Endothelial cell of umbilical vein (primary cell): ENCODE measurements around the gene SLC25A5. TPM values are rescaled to one million over a fixed set of nuclear protein-coding genes. Genes with fewer than 3 reads are reported as not detected.

Source experiments
- BruUV-seq: library from RNA; stranded (reverse); fragments of 400-500 nt; replicated peaks from 2 replicates; lab custom pipeline; 2021; lab: Mats Ljungman, UMichigan
- CTCF ChIA-PET: fragments of 300-600, 350-600 bp; sonication (Branson Sonifier 250); formaldehyde crosslinking; loops from one replicate; lab custom pipeline; 2021; ENCODE audit warnings: antibody characterized with exemption, inconsistent platforms; lab: Charles Lee
- POLR2A ChIA-PET: fragments of 300-600, 350-600 bp; sonication (Branson Sonifier 250); formaldehyde crosslinking; loops from one replicate; lab custom pipeline; 2021; ENCODE audit warnings: antibody characterized with exemption, inconsistent platforms; lab: Charles Lee
- DNase-seq: peaks from one replicate; pipeline ENCODE4 v3.0.0-alpha.2; 2011; ENCODE audit warnings: low read depth, low spot score
- FAIRE-seq: peaks from 2 replicates; lab custom pipeline; 2011; peaks lifted over from hg19 to GRCh38; lab: Jason Lieb, UNC
- H2AFZ ChIP-seq: 2 replicates; pipeline ENCODE4 v1.6.0; 2012; ENCODE audit warnings: low read depth, low read length, control low read depth, inconsistent platforms
- H3K27ac ChIP-seq: 2 replicates; pipeline ENCODE4 v1.5.1; 2011; ENCODE audit warnings: low read depth, mild to moderate bottlenecking, control low read depth, low read length, moderate library complexity; ENCODE audit not compliant: insufficient read depth
- H3K27me3 ChIP-seq, 2 experiments: 2 replicates each; pipeline versions ENCODE4 v1.6.0 to v1.6.1; 2011; ENCODE audit warnings: low read length in 2 of 2, mixed read lengths in 1 of 2; ENCODE audit not compliant: control insufficient read depth in 2 of 2, insufficient read depth in 2 of 2
- H3K36me3 ChIP-seq, 2 experiments: 2 replicates in 1 of 2; 3 replicates in 1 of 2; pipeline ENCODE4 v1.5.1; 2011; ENCODE audit warnings: low read length in 2 of 2, mild to moderate bottlenecking in 1 of 2, moderate library complexity in 1 of 2; ENCODE audit not compliant: control insufficient read depth in 2 of 2, insufficient read depth in 2 of 2; ENCODE audit errors: extremely low read depth in 1 of 2
- H3K4me1 ChIP-seq: 3 replicates; pipeline ENCODE4 v1.5.1; 2011; ENCODE audit warnings: mild to moderate bottlenecking, low read length; ENCODE audit not compliant: control insufficient read depth, insufficient read depth; ENCODE audit errors: extremely low read depth
- H3K4me2 ChIP-seq: 2 replicates; pipeline ENCODE4 v1.6.1; 2011; ENCODE audit warnings: low read length, control low read depth, mixed read lengths; ENCODE audit not compliant: insufficient read depth
- H3K4me3 ChIP-seq, 3 experiments: fragments of 200-600 bp in 1 of 3; sonication (generic), shearing (Covaris generic) in 1 of 3; replicated peaks in 1 of 3; 2 replicates each; pipeline ENCODE4 v1.5.1; 2011 to 2016; ENCODE audit warnings: control low read depth in 3 of 3, low read length in 3 of 3, mild to moderate bottlenecking in 2 of 3, inconsistent platforms in 1 of 3, low read depth in 1 of 3, moderate library complexity in 1 of 3; ENCODE audit not compliant: insufficient read depth in 1 of 3
- H3K79me2 ChIP-seq: 2 replicates; pipeline ENCODE4 v1.6.0; 2012; ENCODE audit warnings: low read length, inconsistent platforms; ENCODE audit not compliant: control insufficient read depth, insufficient read depth
- H3K9ac ChIP-seq: replicated peaks from 2 replicates; pipeline ENCODE3; 2011; ENCODE audit warnings: low read length, control low read depth; ENCODE audit not compliant: insufficient read depth; ENCODE audit errors: extremely low read depth
- H3K9me1 ChIP-seq: replicated peaks from 3 replicates; pipeline ENCODE4 v1.6.0; 2011; ENCODE audit warnings: mild to moderate bottlenecking, low read length; ENCODE audit not compliant: control insufficient read depth, insufficient read depth; ENCODE audit errors: extremely low read depth
- H3K9me3 ChIP-seq: replicated peaks from 2 replicates; pipeline ENCODE4 v1.5.1; 2012; ENCODE audit warnings: low read length, inconsistent platforms; ENCODE audit not compliant: control insufficient read depth, insufficient read depth
- H4K20me1 ChIP-seq: replicated peaks from 2 replicates; pipeline ENCODE3; 2011; ENCODE audit warnings: mild to moderate bottlenecking, low read length; ENCODE audit not compliant: control insufficient read depth, insufficient read depth; ENCODE audit errors: extremely low read depth
- JUN ChIP-seq: IDR thresholded peaks from 2 replicates; pipeline ENCODE4 v1.6.1; 2011; ENCODE audit warnings: borderline replicate concordance, low read depth; ENCODE audit not compliant: insufficient read length, insufficient read depth
- MYC ChIP-seq: IDR thresholded peaks from one replicate; pipeline ENCODE4 v1.6.1; 2011; ENCODE audit warnings: mild to moderate bottlenecking, low read depth, low read length
- POLR2A ChIP-seq: IDR thresholded peaks from 2 replicates; pipeline ENCODE4 v1.6.1; 2012; ENCODE audit warnings: low read depth, mild to moderate bottlenecking, control low read depth, low read length
- dilution Hi-C: fragments of 300-500 bp; cut with MboI; formaldehyde crosslinking; loops from one replicate; pipeline ENCODE4 v1.15.0; 2019; ENCODE audit warnings: low sequenced_read_pairs; ENCODE audit not compliant: extremely low pct_ligation_motif_present
- intact Hi-C: fragments of 100-400 bp; cut with micrococcal nuclease; formaldehyde crosslinking; loops from one replicate; pipeline ENCODE4 v1.10.0; 2022
- polyA plus RNA-seq, 4 experiments: library from polyadenylated mRNA; depleted of rRNA in 3 of 4; stranded (reverse) in 3 of 4; unstranded in 1 of 4; fragments of >200 nt; gene quantifications; 2 replicates each; pipeline versions ENCODE4 v1.2.1 to v1.2.3, GENCODE V29; 2011 to 2012; ENCODE audit warnings: missing spikeins in 1 of 4
- total RNA-seq: library from RNA; stranded (reverse); gene quantifications from 2 replicates; pipeline ENCODE4 v1.2.3, GENCODE V29; 2021
- TF ChIP-seq, protein P1 (sequence below), 2 donors: IDR thresholded peaks; 1 replicate in 1 of 2; 2 replicates in 1 of 2; pipeline ENCODE4 v1.5.1; 2011; ENCODE audit warnings: low read length in 2 of 2, mild to moderate bottlenecking in 2 of 2, moderate library complexity in 2 of 2, control low read depth in 1 of 2, inconsistent platforms in 1 of 2, low read depth in 1 of 2; ENCODE audit not compliant: insufficient read depth in 1 of 2; ENCODE audit errors: extremely low read depth in 1 of 2

Gene SLC25A5
- total and polyA plus RNA-seq, 2 donors (not counting 3 experiments of a cell fraction or from before 2014, with no cell fraction given), result 379 to 651 TPM

DNA sequence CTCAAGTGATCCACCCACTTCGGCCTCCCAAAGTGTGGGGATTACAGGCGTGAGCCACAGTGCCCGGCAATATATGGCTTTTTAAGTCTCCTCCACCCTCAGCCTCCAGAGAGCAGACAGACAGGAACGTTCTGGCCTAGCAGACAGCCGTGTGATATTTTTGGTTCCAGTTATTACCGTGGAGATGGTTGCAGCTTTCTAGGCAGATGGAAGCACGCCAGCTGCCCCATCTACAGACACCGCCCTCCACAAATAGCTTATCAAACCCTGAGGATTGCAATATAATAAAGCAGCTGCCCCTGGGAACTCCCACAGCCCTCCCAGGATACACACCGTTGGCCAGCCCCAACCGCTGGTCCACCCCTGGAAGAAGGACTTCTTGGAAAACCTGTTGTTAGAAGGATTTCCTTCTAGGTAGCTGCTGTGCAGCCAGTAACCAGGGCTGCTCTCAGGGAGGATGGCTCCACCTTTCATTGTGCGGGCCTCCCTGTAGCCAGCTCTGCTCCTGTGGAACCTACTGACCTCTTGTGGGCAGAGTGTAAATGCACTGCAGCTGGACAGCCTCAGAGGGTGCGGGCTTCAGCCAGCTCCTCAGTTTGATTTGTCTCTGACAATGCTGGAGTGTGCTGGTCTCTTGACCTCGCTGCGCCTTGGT lies 44.0 kb downstream of the SLC25A5 start:
- H4K20me1 ChIP-seq, result no peaks in the 10 kb centered on the region
- no peak overlapping the region for H3K4me3 ChIP-seq
- no peaks in the 10 kb centered on the region for H3K27me3 ChIP-seq
- H3K9me1 ChIP-seq, result no peaks in the 10 kb centered on the region
- H3K9ac ChIP-seq, result no peak overlapping the region
- POLR2A ChIA-PET, result no interaction called here
- no peaks in the 10 kb centered on the region for H3K9me3 ChIP-seq
- no peak overlapping the region for H3K4me2 ChIP-seq
- CTCF ChIA-PET, result interaction anchor here (0.6 to 3.6 kb wide), 23 partner anchors 9 to 394 kb away, joined by 3 to 217 read pairs (median 4); partner anchors contain the start of gene RPL39
- no peaks in the 10 kb centered on the region for H3K79me2 ChIP-seq
- FAIRE-seq (peak; percentile 84), DNase-seq (peak; percentile 55)
- no peak overlapping the region for H2AFZ ChIP-seq
- no TSS peak for BruUV-seq
- TF ChIP-seq, protein P1, sequence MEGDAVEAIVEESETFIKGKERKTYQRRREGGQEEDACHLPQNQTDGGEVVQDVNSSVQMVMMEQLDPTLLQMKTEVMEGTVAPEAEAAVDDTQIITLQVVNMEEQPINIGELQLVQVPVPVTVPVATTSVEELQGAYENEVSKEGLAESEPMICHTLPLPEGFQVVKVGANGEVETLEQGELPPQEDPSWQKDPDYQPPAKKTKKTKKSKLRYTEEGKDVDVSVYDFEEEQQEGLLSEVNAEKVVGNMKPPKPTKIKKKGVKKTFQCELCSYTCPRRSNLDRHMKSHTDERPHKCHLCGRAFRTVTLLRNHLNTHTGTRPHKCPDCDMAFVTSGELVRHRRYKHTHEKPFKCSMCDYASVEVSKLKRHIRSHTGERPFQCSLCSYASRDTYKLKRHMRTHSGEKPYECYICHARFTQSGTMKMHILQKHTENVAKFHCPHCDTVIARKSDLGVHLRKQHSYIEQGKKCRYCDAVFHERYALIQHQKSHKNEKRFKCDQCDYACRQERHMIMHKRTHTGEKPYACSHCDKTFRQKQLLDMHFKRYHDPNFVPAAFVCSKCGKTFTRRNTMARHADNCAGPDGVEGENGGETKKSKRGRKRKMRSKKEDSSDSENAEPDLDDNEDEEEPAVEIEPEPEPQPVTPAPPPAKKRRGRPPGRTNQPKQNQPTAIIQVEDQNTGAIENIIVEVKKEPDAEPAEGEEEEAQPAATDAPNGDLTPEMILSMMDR (IDR thresholded peaks at IDR 0.05; ENCODE audit: extremely low read depth in 1 of 2, insufficient read depth in 1 of 2, low read depth in 1 of 2, low read length in 2 of 2), result peak; percentile 61 to 64
- TF ChIP-seq MYC (no peak), POLR2A (no peak), JUN (no peak)
- dilution Hi-C loops (no loop called here), intact Hi-C loops (loop anchor here (1.0 kb wide), 3 partner anchors 24 to 121 kb away; no protein-coding TSS in a partner anchor)
- no peaks in the 10 kb centered on the region for H3K4me1 ChIP-seq
- no peaks in the 10 kb centered on the region for H3K36me3 ChIP-seq
- H3K27ac ChIP-seq, result no peak overlapping the region
